GM23248 (cell line): ENCODE data around the gene GCH1.

ENCODE experiments used
- EZH2 ChIP-seq: fragments of 200-600 bp; sonication (generic); IDR thresholded peaks from 2 replicates; pipeline ENCODE4 v1.6.1; 2018; ENCODE audit warnings: antibody characterized with exemption, mild to moderate bottlenecking; ENCODE audit not compliant: insufficient read depth, poor library complexity, severe bottlenecking
- EZH2phosphoT487 ChIP-seq: fragments of 200-600 bp; sonication (generic); IDR thresholded peaks from 2 replicates; pipeline ENCODE4 v1.6.1; 2018; ENCODE audit warnings: antibody characterized with exemption, moderate library complexity, mild to moderate bottlenecking, low read depth; ENCODE audit not compliant: insufficient read depth

- TF ChIP-seq EZH2 (no peak), EZH2phosphoT487 (no peak)
Observed at GRCh38 chr14:54936816-54937215, 34.2 kb upstream of the GCH1 start.
